ENCODE results near the gene SMG9.

SMG9 gene

DNA sequence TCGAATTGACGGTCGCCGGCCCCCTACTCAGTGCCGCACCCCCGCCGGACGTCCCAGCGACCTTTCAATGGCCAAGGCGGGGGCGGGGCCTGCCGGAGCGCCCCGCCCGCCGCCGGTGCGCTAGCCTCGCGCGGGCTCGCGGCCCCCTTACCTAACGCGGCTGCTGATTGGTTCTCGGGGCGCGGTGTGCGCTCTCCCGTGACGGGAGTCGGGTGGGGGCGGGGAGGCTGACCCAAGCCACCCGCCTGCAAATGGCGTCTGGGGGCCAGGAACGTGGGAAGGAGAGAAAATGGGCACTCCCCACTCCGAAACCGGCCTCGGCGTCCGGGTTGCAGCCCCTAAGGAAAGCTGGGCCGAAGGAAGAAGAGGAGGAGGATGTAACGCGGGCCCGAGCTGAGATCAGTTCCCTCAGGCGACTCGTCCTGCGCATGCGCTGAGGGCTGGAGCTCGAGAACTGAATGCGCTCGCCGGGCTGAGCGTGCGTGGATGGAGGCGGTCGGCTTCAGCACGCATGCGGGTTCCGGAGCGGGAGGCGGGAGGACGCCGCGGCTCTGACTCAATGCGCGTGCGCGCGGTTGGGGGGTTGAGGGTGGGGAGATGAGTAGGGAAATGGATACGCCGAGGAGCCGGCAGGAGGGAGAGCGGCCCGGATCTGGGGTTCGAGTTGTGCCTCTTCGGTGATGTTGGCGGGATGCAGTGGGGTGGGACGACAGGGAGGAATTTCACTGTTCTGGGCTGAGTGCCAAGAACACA is at the start of gene SMG9:
SMG9 (minus strand) TSS at position 460 of the 753 bp plus-strand sequence. CDS start 4,221 bp downstream, outside the sequence.
- peak; percentile 99 for DNase-seq

GRCh38 chr19:43804432-43804831 is 49.7 kb upstream of the SMG9 start:
- DNase-seq = no peak

- DNase-seq = no peak
Measured at GRCh38 chr19:43802216-43802951, 47.6 kb upstream of the SMG9 start, which contains the start of gene LYPD5. LYPD5 (minus strand) TSS chr19:43802447; CDS start chr19:43802380, 67 bp downstream.

DNA sequence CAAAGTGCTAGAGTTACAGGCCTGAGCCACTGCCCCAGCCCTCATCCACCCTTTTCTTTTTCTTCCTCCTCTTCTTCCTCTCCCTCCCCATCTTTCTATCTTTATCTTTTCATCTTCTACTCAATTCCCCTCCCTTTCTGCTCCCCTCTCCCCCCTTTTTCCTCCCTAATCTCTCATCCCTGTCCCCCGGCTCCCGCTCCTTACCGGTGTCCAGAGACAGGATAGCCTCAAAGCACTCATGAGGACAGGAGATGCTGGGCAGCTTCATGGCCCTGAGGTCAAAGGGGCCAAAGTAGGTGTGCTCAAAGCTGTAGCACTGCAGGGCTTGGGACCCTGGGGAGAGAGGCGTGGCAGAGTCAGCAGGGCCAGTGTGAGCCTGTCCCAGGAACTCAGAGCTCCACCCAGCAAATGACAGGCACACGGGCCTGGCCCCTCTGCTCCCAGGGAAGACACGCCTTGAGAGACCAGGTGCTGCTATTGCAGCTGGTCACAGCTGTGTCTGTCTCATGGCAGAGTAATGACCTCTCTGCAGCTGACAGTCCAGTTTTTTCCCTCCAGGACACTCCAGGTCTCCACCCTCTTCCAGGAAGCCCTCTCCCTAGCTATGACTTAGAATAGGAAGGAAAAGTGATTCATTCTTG is 44.9 kb upstream of the SMG9 start:
- DNase-seq = no peak

DNA sequence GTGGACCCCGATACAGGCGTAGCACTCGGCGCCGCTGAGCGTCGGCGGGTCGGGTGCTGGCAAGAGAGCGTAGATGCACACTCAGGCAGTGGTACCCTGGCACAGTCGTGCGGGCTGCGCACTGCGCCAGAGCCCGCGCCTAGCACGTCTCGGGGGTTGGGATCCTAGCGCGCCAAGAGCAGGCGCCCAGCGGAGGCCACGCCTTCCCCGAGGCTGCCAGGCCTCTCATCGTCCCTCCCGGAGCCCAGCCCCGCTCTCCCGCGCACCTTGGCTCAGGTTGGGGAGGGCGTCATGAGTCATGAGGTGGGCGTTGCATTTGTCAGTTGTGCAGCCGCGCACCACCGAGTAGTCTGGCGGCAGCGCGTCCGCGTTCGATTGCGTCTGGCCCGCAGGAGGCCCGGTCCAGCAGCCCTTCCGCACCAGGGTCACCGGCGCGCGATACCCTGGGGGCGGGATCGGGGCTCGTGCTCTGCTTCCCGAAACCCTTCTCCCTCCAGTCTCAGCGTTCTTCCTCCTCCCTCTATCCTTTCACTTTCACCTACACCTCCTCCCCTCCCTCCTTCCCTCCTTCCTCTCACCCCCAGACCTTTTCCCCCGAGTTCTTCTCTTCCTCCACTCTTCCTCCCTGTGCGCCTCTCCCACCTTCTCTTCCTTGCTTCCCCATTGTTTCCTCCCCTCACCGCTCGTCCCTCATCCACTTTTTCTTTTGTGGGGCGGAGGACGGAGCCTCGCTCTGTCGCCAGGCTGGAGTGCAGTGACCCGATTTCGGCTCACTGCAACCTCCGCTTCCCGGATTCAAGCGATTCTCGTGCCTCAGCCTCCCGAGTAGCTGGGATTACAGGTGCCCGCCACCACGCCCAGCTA is 44.0 kb upstream of the SMG9 start:
- DNase-seq = no peak

DNA sequence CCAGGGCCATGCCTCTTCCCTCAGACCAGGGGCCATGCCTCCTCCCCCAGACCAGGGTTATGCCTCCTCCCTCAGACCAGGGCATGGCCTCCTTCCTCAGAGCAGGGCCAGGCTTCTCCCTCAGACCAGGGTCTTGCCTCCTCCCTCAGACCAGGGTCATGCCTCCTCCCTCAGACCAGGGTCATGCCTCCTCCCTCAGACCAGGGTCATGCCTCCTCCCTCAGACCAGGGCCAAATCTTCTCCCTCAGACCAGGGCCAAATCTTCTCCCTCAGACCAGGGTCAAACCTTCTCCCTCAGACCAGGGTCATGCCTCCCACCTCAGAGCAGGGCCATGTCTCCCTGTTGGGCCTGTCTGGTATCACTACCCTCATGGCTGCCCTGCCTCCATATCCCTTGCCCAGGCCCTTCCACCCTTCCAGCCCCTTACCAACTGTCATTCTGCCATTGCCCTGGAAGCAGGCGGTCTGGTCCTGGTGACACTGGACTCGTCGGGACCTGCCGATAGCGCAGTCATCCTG is 43.3 kb upstream of the SMG9 start:
- no peak for DNase-seq

DNA sequence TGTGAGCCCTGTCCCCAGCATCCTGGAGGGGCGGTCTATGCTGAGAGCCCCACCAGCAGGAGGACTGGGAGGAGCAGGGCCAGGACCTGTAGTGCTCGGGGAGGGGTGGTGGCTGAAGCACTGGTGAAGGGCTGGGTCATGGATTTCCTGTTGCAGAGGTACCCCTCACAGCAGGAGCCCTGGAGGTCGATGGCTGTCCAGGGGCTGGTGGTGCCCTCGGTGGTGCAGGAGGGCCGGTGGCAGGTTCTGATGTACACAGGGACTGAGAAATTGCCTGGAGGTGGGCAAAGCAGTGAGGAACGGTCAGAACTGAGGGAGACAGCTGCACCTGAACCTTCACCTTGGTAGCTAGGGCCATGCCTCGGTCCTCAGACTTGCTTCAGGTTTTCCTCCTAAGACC is 42.8 kb upstream of the SMG9 start:
- no peak for DNase-seq

DNA sequence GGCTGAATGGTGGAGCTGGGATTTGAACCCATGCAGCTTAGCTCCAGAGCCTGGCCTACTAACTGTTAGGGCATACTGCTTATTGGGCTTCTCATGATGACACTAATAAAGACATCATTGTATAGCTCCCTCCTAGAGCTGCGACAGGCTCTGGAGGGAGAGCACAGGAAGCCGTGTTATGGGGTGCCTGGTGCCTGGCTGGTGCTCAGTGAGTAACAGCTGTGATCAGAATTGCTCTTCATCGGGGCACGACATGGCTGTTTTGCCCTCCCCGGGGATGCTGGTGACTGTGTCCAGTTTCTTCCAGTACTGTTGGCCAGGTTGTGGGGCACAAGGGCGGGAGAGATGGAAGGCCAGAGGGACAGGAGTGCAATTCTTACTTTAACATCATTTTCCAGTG is 42.4 kb upstream of the SMG9 start:
- no peak for DNase-seq

- no peak for DNase-seq
Measured at GRCh38 chr19:43790587-43790986, 35.8 kb upstream of the SMG9 start.

DNA sequence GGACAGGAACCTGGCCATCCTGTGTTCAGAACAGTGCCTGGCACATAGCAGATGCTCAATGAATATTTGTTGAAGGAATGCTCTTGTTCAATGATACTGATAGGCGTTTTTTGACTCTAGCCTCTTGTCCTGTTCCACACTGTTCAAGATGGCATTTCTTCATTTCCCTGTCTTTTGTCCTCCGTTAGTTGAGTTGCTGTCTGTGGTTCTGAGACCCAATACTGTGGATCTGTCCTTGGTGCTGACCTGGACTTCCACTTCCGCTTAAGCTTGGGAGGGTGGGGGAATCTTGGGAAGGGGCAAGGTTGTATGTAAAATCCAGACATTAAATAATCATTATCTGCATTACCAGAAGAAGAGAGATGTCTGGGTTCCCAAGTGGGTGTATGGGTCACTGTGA is 34.3 kb upstream of the SMG9 start:
- DNase-seq = peak; percentile 82

GRCh38 chr19:43786665-43787064 is 31.9 kb upstream of the SMG9 start:
- DNase-seq = no peak

- DNase-seq = peak; percentile 90
Measured at GRCh38 chr19:43784981-43785808, 30.4 kb upstream of the SMG9 start.

DNA sequence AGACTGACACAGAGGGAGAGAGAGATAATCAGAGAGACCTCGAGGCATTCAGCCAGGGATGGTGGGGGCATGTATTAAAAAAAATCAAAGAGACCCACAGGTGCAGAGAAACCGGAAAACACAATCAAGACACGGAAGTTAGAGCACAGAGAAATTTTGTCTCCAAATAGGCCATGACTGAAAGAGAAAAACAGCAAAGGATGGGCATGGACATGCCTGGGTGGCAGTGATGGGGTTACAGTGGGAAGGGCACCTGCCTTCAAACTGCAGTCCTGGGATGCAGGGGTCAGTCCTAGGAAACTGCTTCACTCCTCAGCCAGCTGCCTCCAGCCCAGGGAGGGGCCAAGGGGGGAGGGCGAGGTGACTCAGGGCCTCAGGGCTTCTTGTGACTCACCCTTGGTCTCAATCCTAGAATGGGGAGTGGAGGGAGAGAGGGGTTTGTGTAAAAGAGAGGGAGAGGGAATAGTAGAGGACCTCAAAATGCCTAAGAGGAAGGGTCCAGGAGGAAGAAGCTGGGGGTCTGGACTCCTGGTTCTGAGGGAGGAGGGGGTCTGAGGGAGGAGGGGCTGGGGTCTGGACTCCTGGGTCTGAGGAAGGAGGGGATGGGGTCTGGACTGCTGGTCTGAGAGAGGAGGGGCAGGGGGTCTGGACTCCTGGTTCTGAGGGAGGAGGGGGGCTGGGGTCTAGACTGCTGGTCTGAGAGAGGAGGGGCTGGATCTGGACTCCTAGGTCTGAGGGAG is 29.6 kb upstream of the SMG9 start:
- DNase-seq = peak; percentile 77

DNA sequence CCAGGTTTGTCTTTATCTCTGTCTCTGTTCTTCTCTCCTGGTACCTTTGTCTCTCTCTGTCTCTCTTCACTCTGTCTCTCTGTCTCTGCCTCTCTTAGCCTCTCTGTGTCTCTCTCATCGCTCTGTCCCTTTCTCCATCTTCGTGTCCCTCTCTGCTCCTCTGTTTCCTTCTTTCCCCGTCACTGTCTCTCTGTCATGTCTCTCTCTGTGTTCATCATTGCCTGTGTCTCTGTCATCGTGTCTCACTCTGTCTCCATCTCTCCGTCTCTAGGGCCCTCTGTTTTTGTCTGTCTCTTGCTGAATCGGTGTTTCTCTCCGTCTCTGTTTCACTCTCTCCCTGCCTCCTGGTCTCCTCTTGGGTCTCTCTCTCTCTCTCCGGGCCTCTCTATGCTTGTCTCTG is 28.9 kb upstream of the SMG9 start:
- DNase-seq = no peak

GRCh38 chr19:43782689-43783231 is 28.0 kb upstream of the SMG9 start:
- DNase-seq = peak; percentile 56

GRCh38 chr19:43782311-43782660 is 27.5 kb upstream of the SMG9 start:
- DNase-seq = no peak

DNA sequence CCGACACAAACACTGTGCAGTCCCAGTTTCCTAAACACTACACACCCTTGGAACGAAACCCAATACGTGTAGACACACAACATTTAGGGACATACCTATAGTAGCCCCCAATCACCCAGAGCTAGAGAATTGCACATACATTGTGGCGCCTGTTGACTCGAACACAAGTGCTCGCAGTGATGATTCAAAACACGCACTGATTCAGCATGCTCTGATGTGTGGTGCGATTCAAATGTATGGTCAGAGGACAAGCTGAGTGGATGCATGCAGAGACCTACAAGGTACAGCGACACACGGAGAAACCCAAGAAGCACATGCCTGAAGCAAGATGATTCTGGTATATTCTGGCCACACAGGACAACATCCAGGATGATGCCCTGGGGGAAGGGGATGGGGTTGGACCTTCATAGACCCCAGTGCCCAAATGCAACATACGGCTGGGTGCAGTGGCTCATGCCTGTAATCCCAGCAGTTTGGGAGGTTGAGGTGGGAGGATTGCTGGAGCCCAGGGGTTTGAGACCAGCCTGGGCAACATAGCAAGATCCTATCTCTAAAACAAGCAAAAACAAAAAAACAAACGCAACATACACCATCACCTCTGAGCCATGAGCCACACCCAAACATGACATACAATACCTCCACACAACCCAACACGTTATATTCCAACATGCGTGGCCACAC is 27.0 kb upstream of the SMG9 start:
- DNase-seq = no peak

- DNase-seq = peak; percentile 63
Measured at GRCh38 chr19:43780706-43781525, 26.2 kb upstream of the SMG9 start, which contains the start of gene KCNN4. KCNN4 (minus strand) TSS chr19:43780973; CDS start chr19:43780861, 112 bp downstream.

DNA sequence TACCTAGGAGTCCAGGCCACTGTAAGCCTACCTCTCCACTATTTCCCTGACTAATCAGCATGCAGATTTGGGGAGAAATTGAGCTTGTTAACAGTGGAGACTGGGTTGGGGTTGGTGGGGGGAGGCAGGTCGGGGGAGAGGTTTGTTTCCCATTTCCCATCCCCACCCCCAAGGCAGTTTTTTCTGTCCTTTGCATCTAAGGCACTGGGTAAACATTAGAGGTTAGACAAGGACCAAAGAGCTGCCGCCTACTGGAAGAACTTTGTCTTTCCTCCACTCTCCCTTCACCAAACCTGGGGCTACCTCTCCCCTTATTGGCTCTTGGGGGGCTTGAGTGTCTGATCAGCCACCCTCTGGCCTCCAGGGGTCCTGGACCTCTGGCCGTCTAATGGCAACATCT is 25.1 kb upstream of the SMG9 start:
- peak; percentile 82 for DNase-seq

All from OCI-M1 (cell line).